GM12872 (cell line): ENCODE measurements around the gene DENND5B.

Source experiments
- CTCF ChIP-seq: IDR thresholded peaks from 3 replicates; pipeline ENCODE4 v1.5.1; 2011; ENCODE audit warnings: low read depth, mild to moderate bottlenecking, low read length, moderate library complexity; ENCODE audit not compliant: insufficient read depth

DENND5B gene

GRCh38 chr12:31485571-31485970 lies 105.4 kb downstream of the DENND5B start:
- no peak for TF ChIP-seq CTCF

DNA sequence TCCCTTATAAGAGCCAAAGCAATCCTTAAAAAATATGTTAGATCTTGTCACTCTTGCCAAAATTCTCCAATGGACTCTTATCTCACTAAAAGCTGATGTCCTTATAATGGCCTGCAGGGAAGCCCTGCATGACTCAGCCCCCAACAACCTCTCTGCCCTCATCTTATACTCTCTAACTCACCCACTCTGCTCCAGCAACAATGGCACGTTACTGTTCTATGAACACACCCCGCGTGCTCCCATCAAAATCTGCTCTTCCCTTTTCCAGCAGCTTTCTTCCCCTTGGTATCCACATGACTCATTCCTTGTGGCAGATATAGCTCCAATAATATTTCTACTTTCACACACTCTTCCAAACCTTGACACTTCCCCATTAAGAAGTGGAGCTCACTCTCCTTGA lies 108.1 kb downstream of the DENND5B start:
- no peak for TF ChIP-seq CTCF

DNA sequence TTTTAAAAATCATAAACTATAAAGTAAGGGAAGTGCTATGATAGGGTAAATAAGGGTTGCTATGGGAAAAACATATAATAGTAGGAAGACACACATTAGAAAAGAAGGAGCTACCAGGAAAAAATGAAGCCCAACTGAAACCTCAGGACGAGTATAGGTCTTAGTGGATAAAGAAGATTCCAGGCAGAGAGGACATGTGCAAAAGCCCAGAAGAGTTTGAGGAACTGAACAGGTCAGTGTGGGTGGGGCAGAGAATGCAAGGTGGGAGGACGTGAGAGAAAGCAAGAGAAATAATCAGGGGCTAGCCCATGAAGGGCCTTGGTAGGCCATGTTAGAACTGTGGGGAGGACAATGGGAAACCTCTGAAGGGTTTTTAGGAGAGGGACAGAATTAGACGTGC lies 109.5 kb downstream of the DENND5B start:
- TF ChIP-seq CTCF, result no peak

GRCh38 chr12:31479516-31480210 lies 111.3 kb downstream of the DENND5B start:
- no peak for TF ChIP-seq CTCF

- TF ChIP-seq CTCF, result no peak
Measured at GRCh38 chr12:31478898-31479297, 112.0 kb downstream of the DENND5B start.

DNA sequence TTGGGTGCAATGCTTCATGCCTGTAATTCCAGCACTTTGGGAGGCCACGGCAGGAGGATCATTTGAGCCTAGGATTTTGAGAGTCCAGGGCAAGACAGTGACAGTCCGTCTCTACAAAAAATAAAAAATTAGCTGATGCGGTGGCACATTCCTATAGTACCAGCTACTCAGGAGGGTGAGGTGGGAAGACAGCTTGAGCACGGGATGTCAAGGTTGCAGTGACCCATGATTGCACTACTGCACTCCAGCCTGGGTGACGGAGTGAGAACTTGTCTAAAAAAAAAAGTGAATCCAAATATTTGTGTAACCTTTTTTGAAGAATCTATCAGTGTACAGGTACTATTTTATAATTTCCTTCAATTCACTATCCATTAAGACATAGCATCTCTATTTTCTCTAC lies 112.5 kb downstream of the DENND5B start:
- TF ChIP-seq CTCF, result no peak

DNA sequence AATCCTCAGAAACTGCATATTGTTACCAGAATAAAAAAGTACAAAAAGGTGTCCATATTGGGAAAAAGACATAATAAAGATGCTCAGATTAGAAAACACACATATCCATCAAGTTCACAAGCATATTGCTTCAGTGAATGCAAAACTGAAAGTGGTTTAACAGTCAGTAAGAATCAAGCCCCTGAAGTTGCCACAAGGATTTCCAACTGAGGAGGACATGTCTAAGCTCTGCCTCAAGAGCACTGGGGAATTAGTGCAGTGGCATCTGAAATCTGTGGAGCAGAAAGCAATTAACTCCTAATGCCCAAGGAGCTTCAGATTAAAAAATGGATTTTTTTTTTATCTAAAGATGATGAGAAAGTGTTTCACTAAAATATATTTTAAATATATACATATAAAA lies 113.2 kb downstream of the DENND5B start:
- TF ChIP-seq CTCF, result no peak
